Measurements from ENCODE around the gene EIF3D.

Gene EIF3D

DNA sequence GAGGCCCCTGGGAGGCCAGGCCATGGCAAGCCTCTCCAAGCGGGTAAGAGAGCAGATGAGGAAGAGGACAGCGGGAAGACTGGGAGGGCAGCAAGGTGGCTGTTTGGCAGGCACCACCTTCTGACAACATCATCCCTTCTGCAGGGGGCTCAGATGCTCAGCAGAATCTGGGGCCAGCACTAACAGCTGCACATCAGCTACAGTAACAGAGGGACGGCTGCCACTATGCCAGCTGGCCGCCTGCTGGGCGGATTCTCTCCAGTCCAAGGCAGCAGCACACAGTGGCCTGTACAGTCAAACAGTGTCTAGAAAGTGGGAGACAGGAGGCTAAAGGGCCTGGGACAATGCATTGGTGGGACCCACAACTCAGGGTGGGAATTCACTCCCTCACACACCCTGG, 36.9 kb downstream of the EIF3D start:
- Histone ChIP-seq H3K27ac (no peak overlapping the region), H3K4me3 (no peak overlapping the region)
- no peak for DNase-seq (ENCODE audit: low spot score)
- TF ChIP-seq, protein P1, sequence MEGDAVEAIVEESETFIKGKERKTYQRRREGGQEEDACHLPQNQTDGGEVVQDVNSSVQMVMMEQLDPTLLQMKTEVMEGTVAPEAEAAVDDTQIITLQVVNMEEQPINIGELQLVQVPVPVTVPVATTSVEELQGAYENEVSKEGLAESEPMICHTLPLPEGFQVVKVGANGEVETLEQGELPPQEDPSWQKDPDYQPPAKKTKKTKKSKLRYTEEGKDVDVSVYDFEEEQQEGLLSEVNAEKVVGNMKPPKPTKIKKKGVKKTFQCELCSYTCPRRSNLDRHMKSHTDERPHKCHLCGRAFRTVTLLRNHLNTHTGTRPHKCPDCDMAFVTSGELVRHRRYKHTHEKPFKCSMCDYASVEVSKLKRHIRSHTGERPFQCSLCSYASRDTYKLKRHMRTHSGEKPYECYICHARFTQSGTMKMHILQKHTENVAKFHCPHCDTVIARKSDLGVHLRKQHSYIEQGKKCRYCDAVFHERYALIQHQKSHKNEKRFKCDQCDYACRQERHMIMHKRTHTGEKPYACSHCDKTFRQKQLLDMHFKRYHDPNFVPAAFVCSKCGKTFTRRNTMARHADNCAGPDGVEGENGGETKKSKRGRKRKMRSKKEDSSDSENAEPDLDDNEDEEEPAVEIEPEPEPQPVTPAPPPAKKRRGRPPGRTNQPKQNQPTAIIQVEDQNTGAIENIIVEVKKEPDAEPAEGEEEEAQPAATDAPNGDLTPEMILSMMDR (IDR thresholded peaks at IDR 0.05), result no peak

DNA sequence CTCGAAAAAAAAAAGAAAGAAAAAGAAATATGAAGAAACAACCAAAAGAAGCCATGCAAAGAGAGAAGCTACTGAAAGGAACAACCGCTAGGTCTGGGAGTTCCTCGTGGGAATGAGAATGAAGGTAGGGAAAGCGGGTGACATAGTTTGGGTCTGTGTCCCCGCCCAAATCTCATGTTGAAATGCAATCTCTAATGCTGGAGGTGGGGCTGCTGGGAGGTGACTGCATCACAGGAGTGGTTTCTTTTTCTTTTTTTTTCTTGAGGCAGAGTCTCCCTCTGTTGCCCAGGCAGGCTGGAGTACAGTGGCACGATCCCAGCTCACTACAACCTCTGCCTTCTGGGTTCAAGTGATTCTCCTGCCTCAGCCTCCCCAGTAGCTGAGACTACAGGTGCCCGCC, 37.8 kb downstream of the EIF3D start:
- Histone ChIP-seq H3K27ac (no peak overlapping the region), H3K4me3 (no peak overlapping the region)
- TF ChIP-seq, protein P1 (IDR thresholded peaks at IDR 0.05), result no peak
- no peak for DNase-seq (ENCODE audit: low spot score)

DNA sequence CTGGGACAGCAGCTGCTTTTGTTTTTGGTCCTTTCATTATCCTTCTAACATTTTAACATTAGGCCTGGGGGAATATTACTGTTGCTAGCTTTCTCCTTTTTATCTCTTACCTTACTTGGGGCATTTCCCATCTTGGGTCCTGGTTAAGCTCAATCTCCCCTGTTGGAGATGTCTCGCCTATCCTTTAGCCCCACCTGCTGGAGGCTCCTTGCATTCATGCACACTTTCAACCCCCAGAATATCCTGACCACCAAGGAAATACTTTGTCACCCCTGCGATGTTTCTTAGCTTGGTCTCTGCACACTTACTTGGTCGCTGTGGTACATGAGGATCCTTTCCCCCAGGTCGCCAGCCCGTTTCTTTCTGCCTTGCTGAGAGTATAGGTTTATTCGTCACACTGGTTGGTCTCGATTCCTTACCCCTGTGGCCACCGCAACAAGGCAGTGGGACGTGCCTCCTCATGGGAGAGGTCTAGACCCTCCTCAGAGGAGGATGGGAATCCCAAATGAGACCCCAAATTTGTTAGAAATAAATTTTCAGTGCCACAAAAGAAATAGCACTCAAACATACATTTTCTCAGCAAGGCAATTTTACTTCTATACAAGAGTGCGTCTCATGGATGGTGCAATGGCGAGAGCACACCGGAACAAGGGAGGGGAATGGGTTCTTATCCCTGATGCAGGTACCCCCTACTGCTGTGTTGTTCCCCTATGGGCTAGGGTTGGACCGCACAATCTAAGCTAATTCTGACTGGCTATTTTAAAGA, 42.2 kb downstream of the EIF3D start:
- no peak for DNase-seq (ENCODE audit: low spot score)
- H3K4me3 ChIP-seq, result no peak overlapping the region
- H3K27ac ChIP-seq, result no peak overlapping the region
- TF ChIP-seq, protein P1 (IDR thresholded peaks at IDR 0.05), result peak; percentile 38

DNA sequence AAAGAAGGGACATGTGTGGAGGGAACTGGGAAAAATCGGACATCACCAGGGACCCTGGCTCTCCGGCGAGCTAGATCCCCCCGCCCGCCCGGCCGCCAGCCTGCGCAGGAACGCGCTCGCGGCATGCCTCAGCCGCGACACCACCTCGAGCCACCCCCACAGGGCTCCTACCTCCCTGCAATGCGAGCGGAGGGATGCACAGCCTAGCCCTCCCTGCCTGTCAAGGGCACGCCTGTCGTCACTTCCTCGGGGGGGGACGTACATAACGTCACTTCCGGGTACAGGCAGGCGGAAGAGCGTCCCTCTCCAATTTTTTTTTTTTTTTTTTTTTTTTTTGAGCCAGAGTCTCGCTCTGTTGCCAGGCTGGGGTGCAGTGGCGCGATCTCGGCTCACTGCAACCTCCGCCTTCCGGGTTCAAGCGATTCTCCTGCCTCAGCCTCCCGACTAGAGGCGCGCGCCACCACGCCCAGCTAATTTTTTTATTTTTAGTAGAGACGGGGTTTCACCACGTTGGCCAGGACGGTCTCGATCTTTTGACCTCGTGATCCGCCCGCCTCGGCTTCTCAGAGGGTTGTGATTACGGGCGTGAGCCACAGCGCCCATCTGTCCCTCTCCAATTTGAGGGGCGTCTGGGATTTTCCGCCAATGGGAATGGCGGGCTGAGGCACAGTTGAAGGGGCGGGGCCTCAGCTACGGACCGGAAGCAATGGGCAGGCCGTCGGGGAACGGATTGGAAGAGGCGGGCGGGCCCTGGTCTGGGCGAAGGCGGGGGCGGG, 47.4 kb downstream of the EIF3D start, which contains the start of gene TXN2:
TXN2 (minus strand) TSS at position 248 of the 776 bp plus-strand sequence. CDS start 803 bp downstream, outside the sequence.
- Histone ChIP-seq H3K4me3 (peak within 1 kb of the TSS; percentile 80), H3K27ac (peak within 1 kb of the TSS; percentile 96 to 99)
- TF ChIP-seq, protein P1 (IDR thresholded peaks at IDR 0.05), result no peak
- DNase-seq (ENCODE audit: low spot score), result peak; percentile 98

DNA sequence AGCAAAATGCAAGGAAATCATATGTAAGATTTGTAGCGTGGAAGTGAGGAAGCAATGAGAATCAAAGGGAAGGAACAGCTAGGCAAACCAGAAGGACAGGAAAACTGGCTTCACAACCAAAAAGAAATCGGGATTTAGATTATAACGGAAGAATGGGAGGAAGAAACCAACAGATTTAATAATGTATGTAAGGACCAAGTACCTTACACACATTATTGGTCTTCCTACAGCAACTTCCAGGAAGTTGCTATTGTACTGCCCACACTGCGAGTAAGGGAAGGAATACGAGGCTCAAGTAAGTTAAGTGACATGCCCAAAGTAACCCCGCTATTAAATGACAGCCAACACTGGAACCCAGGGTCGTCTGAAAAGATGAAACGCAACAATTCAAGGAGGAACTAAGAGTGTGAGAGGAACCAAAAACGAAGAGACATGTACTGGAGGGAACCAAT, 48.0 kb downstream of the EIF3D start:
- Histone ChIP-seq H3K4me3 (peak overlapping the region; percentile 80), H3K27ac (peak overlapping the region; percentile 96 to 99)
- no peak for DNase-seq (ENCODE audit: low spot score)
- TF ChIP-seq, protein P1 (IDR thresholded peaks at IDR 0.05), result no peak

DNA sequence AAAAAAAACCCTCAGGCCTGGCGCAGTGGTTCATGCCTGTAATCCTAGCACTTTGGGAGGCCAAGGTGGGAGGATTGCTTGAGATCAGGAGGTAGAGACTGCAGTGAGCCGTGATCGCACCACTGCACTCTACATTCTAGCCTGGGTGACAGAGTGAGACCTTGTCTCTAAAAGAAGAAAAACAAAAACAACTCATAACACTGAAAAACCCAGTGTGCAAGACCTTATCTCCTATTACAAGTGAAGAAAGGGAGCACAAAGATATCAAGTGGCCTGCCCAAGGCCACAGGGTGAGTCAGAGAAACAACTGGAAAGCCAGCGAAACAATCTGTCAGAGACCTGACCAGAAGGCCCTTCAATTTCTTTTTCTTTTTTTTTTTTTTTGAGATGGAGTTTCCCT, 50.0 kb downstream of the EIF3D start:
- Histone ChIP-seq H3K4me3 (no peak overlapping the region), H3K27ac (no peak overlapping the region)
- no peak for DNase-seq (ENCODE audit: low spot score)
- TF ChIP-seq, protein P1 (IDR thresholded peaks at IDR 0.05), result no peak

Data from coronary artery (tissue), 2 donors.